ENCODE data around the gene SPEF1.
A peak's percentile ranks its signal among the peaks of the same experiment; 100 is the strongest.

SPEF1 gene

GRCh38 chr20:3765171-3765882 is 15.9 kb downstream of the SPEF1 start:
- no peak for DNase-seq (ENCODE audit: low read depth)

GRCh38 chr20:3764659-3765058 is 16.6 kb downstream of the SPEF1 start:
- no peak for DNase-seq (ENCODE audit: low read depth)

- DNase-seq (ENCODE audit: low read depth) = no peak
These were observed 17.3 kb downstream of the SPEF1 start for GRCh38 chr20:3763671-3764601.

- DNase-seq (ENCODE audit: low read depth) = no peak
These were observed 20.4 kb downstream of the SPEF1 start for GRCh38 chr20:3760655-3761348.

- DNase-seq (ENCODE audit: low read depth) = no peak
These were observed 21.4 kb downstream of the SPEF1 start for GRCh38 chr20:3759884-3760283.

- no peak for DNase-seq (ENCODE audit: low read depth)
These were observed 21.9 kb downstream of the SPEF1 start for GRCh38 chr20:3759316-3759823.

- DNase-seq (ENCODE audit: low read depth) = no peak
These were observed 22.7 kb downstream of the SPEF1 start for GRCh38 chr20:3758566-3758965.

GRCh38 chr20:3757268-3757667 is 24.0 kb downstream of the SPEF1 start:
- no peak for DNase-seq (ENCODE audit: low read depth)

- no peak for DNase-seq (ENCODE audit: low read depth)
These were observed 25.3 kb downstream of the SPEF1 start for GRCh38 chr20:3755814-3756480.

GRCh38 chr20:3755269-3755668 is 26.0 kb downstream of the SPEF1 start:
- DNase-seq (ENCODE audit: low read depth) = no peak

- no peak for DNase-seq (ENCODE audit: low read depth)
These were observed 27.0 kb downstream of the SPEF1 start for GRCh38 chr20:3754276-3754630.

GRCh38 chr20:3753501-3754275 is 27.6 kb downstream of the SPEF1 start:
- no peak for DNase-seq (ENCODE audit: low read depth)

GRCh38 chr20:3753098-3753497 is 28.1 kb downstream of the SPEF1 start:
- DNase-seq (ENCODE audit: low read depth) = peak; percentile 36

- no peak for DNase-seq (ENCODE audit: low read depth)
These were observed 28.9 kb downstream of the SPEF1 start for GRCh38 chr20:3752386-3752759.

GRCh38 chr20:3751675-3752385 is 29.4 kb downstream of the SPEF1 start:
- peak; percentile 58 for DNase-seq (ENCODE audit: low read depth)

GRCh38 chr20:3751305-3751674 is 30.0 kb downstream of the SPEF1 start:
- no peak for DNase-seq (ENCODE audit: low read depth)

GRCh38 chr20:3749689-3750531 is 31.3 kb downstream of the SPEF1 start:
- peak; percentile 55 for DNase-seq (ENCODE audit: low read depth)

GRCh38 chr20:3749087-3749688 is 32.1 kb downstream of the SPEF1 start:
- no peak for DNase-seq (ENCODE audit: low read depth)

GRCh38 chr20:3748073-3748472 is 33.2 kb downstream of the SPEF1 start:
- DNase-seq (ENCODE audit: low read depth) = no peak
